NB4 (cell line): ENCODE data around the gene DSEL.

Source experiments
- DNase-seq: peaks from one replicate; pipeline ENCODE4 v3.0.0; 2010; ENCODE audit warnings: low read depth
- H3K4me3 ChIP-seq: one replicate; pipeline ENCODE4 v1.5.1; 2011; ENCODE audit warnings: mild to moderate bottlenecking, low read depth, low read length, moderate library complexity
- MYC ChIP-seq: IDR thresholded peaks from 2 replicates; pipeline ENCODE4 v1.6.1; 2011; ENCODE audit warnings: low read depth, low read length
- POLR2A ChIP-seq: IDR thresholded peaks from 2 replicates; pipeline ENCODE4 v1.6.1; 2011; ENCODE audit warnings: mild to moderate bottlenecking; ENCODE audit not compliant: insufficient read length; ENCODE audit errors: extremely low read depth
- TF ChIP-seq, protein P1 (sequence below): IDR thresholded peaks from 2 replicates; pipeline ENCODE4 v1.6.1; 2011; ENCODE audit warnings: low read depth, low read length
- TF ChIP-seq, protein P2 (sequence below): IDR thresholded peaks from one replicate; pipeline ENCODE4 v1.5.1; 2012; ENCODE audit warnings: low read depth, low read length

The DSEL gene

DNA sequence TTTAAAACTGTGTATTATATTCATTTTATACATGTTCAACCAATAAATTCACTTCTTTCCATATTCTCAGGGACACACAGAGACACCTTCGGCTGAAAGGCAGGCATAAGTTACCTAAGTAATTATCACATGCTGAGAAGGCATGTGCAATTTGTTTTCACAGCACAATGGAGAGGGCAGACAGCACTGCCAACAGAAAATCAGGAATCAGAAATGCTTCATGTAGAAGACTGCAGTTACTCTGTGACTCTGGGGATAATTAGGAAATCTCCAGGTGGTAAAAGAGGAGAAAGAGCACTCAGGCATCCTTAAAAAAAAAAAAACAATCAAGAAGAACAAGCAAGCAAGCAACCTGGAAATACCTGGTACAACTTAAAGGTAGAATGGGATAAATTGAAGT lies 49.3 kb downstream of the DSEL start:
- TF ChIP-seq, protein P1, sequence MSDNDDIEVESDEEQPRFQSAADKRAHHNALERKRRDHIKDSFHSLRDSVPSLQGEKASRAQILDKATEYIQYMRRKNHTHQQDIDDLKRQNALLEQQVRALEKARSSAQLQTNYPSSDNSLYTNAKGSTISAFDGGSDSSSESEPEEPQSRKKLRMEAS = no peak
- TF ChIP-seq MYC = no peak
- no peak for TF ChIP-seq POLR2A
- TF ChIP-seq, protein P2, sequence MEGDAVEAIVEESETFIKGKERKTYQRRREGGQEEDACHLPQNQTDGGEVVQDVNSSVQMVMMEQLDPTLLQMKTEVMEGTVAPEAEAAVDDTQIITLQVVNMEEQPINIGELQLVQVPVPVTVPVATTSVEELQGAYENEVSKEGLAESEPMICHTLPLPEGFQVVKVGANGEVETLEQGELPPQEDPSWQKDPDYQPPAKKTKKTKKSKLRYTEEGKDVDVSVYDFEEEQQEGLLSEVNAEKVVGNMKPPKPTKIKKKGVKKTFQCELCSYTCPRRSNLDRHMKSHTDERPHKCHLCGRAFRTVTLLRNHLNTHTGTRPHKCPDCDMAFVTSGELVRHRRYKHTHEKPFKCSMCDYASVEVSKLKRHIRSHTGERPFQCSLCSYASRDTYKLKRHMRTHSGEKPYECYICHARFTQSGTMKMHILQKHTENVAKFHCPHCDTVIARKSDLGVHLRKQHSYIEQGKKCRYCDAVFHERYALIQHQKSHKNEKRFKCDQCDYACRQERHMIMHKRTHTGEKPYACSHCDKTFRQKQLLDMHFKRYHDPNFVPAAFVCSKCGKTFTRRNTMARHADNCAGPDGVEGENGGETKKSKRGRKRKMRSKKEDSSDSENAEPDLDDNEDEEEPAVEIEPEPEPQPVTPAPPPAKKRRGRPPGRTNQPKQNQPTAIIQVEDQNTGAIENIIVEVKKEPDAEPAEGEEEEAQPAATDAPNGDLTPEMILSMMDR = no peak
- DNase-seq = no peak
- no peak overlapping the region for H3K4me3 ChIP-seq

DNA sequence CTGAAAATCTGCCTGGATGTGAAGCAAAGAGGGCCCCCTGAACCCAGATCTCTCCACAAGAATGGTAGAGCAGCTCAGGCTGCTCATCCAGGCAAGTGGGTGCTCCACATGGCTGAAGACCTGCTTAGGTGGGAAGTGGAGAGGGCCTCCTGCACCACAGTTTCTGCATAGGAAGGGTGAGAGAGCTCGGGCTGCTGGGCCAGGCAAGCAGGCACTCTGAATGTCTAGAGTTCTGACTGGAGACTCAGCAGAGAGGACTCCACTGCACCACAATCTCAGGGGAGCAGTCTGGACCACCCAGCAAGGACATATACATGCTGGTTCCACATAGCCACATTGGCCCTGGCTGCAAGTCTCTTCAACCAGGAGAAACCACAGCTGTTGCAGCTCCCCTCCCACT lies 52.0 kb downstream of the DSEL start:
- TF ChIP-seq, protein P2 = no peak
- TF ChIP-seq, protein P1 = no peak
- no peak for TF ChIP-seq POLR2A
- no peak for TF ChIP-seq MYC
- H3K4me3 ChIP-seq = no peak overlapping the region
- no peak for DNase-seq

DNA sequence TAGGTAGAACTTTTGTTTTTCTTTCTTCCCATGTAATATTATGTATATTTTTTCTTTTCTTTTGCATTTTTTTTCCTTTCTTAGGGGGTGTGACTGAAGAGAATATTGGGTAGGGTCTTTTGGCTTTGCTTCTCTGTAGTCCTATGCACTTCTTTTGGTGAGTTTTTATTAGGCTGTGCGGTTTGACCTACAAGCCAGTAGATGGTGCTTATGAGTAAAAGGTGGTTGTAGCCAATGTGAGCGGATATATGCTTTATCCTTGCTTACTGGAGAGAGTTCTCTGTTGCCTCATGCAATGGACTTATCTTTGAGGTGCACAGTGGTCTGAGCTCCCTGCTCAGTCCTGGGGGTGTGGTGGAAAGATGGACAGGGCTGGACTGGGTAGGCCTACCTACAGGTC lies 52.7 kb downstream of the DSEL start:
- DNase-seq = peak; percentile 31
- no peak for TF ChIP-seq POLR2A
- TF ChIP-seq, protein P2 = peak; percentile 41
- no peak overlapping the region for H3K4me3 ChIP-seq

DNA sequence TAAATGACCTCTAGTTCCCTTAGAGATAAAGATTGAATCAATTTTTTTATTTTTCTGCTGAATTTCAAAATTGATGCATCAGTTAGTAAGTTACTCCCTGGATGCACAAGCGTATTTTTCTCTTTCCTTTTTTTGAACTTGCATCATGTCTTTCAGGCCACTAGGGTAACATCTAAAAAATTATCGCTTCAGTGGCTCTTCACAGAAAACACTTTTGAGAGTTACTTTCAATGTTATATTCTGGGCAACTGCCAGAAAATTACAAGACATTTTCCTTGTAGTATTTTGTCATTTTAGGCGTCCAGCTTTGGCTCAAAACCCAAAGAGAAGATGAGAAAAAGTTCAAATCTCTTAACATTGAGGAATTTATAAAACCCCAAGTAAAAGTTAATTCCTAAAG lies 59.8 kb downstream of the DSEL start:
- TF ChIP-seq, protein P2 = no peak
- TF ChIP-seq MYC (no peak), POLR2A (no peak)
- TF ChIP-seq, protein P1 = no peak
- no peak overlapping the region for H3K4me3 ChIP-seq
- DNase-seq = no peak
